ENCODE data around the gene LRRTM4. TPM values are rescaled to one million over a fixed set of nuclear protein-coding genes. Genes with fewer than 3 reads are reported as not detected.

Gene LRRTM4
- total and polyA plus RNA-seq, 2 experiments from 2014 or later, result not detected

GRCh38 chr2:77434880-77435279, 87.3 kb downstream of the LRRTM4 start:
- H3F3A ChIP-seq (ENCODE audit: insufficient read depth), result no peaks in the 10 kb centered on the region
- H3K9me2 ChIP-seq (ENCODE audit: insufficient read depth), result no peaks in the 10 kb centered on the region
- H3K79me2 ChIP-seq (ENCODE audit: insufficient read depth), result no peaks in the 10 kb centered on the region
- no peak for TF ChIP-seq EZH2phosphoT487 (IDR thresholded peaks at IDR 0.05; ENCODE audit: insufficient read depth, low read depth)
- TF ChIP-seq EZH2 (IDR thresholded peaks at IDR 0.05; ENCODE audit: insufficient read depth, poor library complexity, severe bottlenecking), result no peak
- H2AFZ ChIP-seq, result no peak overlapping the region
- H3K4me3 ChIP-seq, result no peak overlapping the region
- in situ Hi-C loops (cut with MboI), result no loop called here
- H3K9me3 ChIP-seq (ENCODE audit: low read depth), result no peaks in the 10 kb centered on the region
- no peaks in the 10 kb centered on the region for H4K20me1 ChIP-seq (ENCODE audit: insufficient read depth)
- DNase-seq, result no peak
- no peak overlapping the region for H3K27ac ChIP-seq
- no peak overlapping the region for H3K9ac ChIP-seq
- H3K4me2 ChIP-seq (ENCODE audit: unreplicated experiment), result no peak overlapping the region
- H3K36me3 ChIP-seq (ENCODE audit: low read depth), result no peaks in the 10 kb centered on the region
- no peaks in the 10 kb centered on the region for H3K4me1 ChIP-seq (ENCODE audit: insufficient read depth)
- H3K27me3 ChIP-seq (replicated peaks; ENCODE audit: insufficient read depth), result no peaks in the 10 kb centered on the region

DNA sequence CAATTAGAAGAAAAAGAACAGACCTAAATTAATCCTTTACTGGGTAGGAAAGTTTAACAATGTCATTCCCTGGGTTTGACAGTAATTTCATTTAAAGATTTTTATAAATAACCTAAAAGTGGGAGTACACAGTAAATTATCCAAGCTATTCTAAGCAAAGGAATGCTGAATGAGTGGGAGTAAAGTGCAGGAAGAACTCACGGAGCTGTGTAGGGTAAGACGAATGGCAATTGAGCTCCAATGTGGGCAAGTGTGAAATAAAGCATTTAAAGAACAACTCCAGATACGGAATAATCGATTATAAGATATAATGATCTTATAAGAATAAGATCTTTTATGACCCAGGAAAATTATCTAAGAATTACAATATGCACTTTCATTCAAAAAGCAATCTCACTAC, 93.2 kb downstream of the LRRTM4 start:
- no peak overlapping the region for H3K27ac ChIP-seq
- H3K79me2 ChIP-seq (ENCODE audit: insufficient read depth), result no peaks in the 10 kb centered on the region
- H3F3A ChIP-seq (ENCODE audit: insufficient read depth), result no peaks in the 10 kb centered on the region
- 15 to 19% methylated on average over 4 of the region's 4 CpGs for WGBS, 2 experiments (ENCODE audit: low coverage in 1 of 2, low lambda C conversion rate in 2 of 2, missing lambda C conversion rate in 2 of 2)
- in situ Hi-C loops (cut with MboI), result no loop called here
- H3K4me2 ChIP-seq (ENCODE audit: unreplicated experiment), result no peak overlapping the region
- DNase-seq, result no peak
- no peak overlapping the region for H3K9ac ChIP-seq
- H3K9me2 ChIP-seq (ENCODE audit: insufficient read depth), result no peaks in the 10 kb centered on the region
- no peaks in the 10 kb centered on the region for H3K4me1 ChIP-seq (ENCODE audit: insufficient read depth)
- TF ChIP-seq EZH2phosphoT487 (IDR thresholded peaks at IDR 0.05; ENCODE audit: insufficient read depth, low read depth) (no peak), EZH2 (IDR thresholded peaks at IDR 0.05; ENCODE audit: insufficient read depth, poor library complexity, severe bottlenecking) (no peak)
- no peaks in the 10 kb centered on the region for H3K36me3 ChIP-seq (ENCODE audit: low read depth)
- no peak overlapping the region for H2AFZ ChIP-seq
- no peaks in the 10 kb centered on the region for H3K27me3 ChIP-seq (replicated peaks; ENCODE audit: insufficient read depth)
- no peaks in the 10 kb centered on the region for H4K20me1 ChIP-seq (ENCODE audit: insufficient read depth)
- no peak overlapping the region for H3K4me3 ChIP-seq
- H3K9me3 ChIP-seq (ENCODE audit: low read depth), result no peaks in the 10 kb centered on the region

GRCh38 chr2:77421971-77422370, 100.2 kb downstream of the LRRTM4 start:
- Histone ChIP-seq H3K27ac (no peak overlapping the region), H3K4me1 (ENCODE audit: insufficient read depth) (no peaks in the 10 kb centered on the region), H4K20me1 (ENCODE audit: insufficient read depth) (no peaks in the 10 kb centered on the region), H3K9me3 (ENCODE audit: low read depth) (no peaks in the 10 kb centered on the region), H3K4me2 (ENCODE audit: unreplicated experiment) (no peak overlapping the region), H3F3A (ENCODE audit: insufficient read depth) (no peaks in the 10 kb centered on the region), H3K9me2 (ENCODE audit: insufficient read depth) (no peaks in the 10 kb centered on the region), H3K4me3 (no peak overlapping the region), H2AFZ (no peak overlapping the region), H3K27me3 (replicated peaks; ENCODE audit: insufficient read depth) (no peaks in the 10 kb centered on the region), H3K79me2 (ENCODE audit: insufficient read depth) (no peaks in the 10 kb centered on the region), H3K9ac (no peak overlapping the region), H3K36me3 (ENCODE audit: low read depth) (no peaks in the 10 kb centered on the region)
- in situ Hi-C loops (cut with MboI), result no loop called here
- 59 to 65% methylated on average over 4 of the region's 4 CpGs for WGBS, 2 experiments (ENCODE audit: low coverage in 1 of 2, low lambda C conversion rate in 2 of 2, missing lambda C conversion rate in 2 of 2)
- DNase-seq, result no peak
- TF ChIP-seq EZH2phosphoT487 (IDR thresholded peaks at IDR 0.05; ENCODE audit: insufficient read depth, low read depth) (no peak), EZH2 (IDR thresholded peaks at IDR 0.05; ENCODE audit: insufficient read depth, poor library complexity, severe bottlenecking) (no peak)

DNA sequence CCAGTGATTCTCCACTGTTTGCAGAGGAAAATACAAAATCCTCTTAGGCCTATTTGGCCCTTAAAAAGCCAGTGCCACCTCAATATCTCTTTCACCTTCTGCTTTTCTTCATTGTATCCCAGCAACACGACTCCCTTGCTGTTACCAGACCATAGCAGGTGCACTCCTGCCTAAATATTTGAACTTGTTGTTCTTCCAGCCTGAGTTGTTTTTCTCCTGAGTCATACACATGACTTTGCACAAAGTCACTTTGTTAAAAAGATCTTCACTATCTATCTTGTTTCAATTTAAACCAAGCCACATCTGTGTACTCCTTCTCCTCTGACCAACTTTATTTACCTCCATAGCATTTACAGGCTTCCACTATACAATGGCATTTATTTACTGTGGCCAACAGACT, 103.6 kb downstream of the LRRTM4 start:
- DNase-seq, result no peak
- no peak overlapping the region for H3K4me3 ChIP-seq
- no peak overlapping the region for H2AFZ ChIP-seq
- H3K9me3 ChIP-seq (ENCODE audit: low read depth), result no peaks in the 10 kb centered on the region
- H3F3A ChIP-seq (ENCODE audit: insufficient read depth), result no peaks in the 10 kb centered on the region
- TF ChIP-seq EZH2 (IDR thresholded peaks at IDR 0.05; ENCODE audit: insufficient read depth, poor library complexity, severe bottlenecking), result no peak
- no peaks in the 10 kb centered on the region for H3K4me1 ChIP-seq (ENCODE audit: insufficient read depth)
- H3K36me3 ChIP-seq (ENCODE audit: low read depth), result no peaks in the 10 kb centered on the region
- H3K27me3 ChIP-seq (replicated peaks; ENCODE audit: insufficient read depth), result no peaks in the 10 kb centered on the region
- no peak overlapping the region for H3K4me2 ChIP-seq (ENCODE audit: unreplicated experiment)
- WGBS, 2 experiments (ENCODE audit: low coverage in 1 of 2, low lambda C conversion rate in 2 of 2, missing lambda C conversion rate in 2 of 2), result 0 to 6% methylated on average over 1 of the region's 1 CpG
- H3K9me2 ChIP-seq (ENCODE audit: insufficient read depth), result no peaks in the 10 kb centered on the region
- H3K27ac ChIP-seq, result no peak overlapping the region
- no peaks in the 10 kb centered on the region for H3K79me2 ChIP-seq (ENCODE audit: insufficient read depth)
- in situ Hi-C loops (cut with MboI), result no loop called here
- H3K9ac ChIP-seq, result no peak overlapping the region
- no peaks in the 10 kb centered on the region for H4K20me1 ChIP-seq (ENCODE audit: insufficient read depth)

DNA sequence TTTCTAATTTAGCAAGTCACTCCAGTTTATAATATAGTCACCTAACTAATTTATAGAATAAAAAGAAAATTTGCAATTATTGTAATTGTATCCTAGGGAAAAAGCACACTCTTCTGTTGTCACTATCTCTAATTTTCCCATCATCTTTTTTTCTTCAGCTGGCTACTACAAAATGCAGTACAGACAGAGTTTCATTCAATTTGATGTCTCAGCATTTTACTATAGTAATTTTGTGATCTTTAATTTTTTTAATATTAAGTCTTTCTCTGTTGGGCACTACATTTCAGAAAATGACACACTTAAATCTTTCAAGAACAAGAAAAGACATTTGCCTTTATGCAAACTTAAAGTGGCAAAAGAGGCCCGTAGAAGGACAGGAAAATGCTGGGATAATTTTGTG, 118.0 kb downstream of the LRRTM4 start:
- 9 to 14% methylated on average over 1 of the region's 1 CpG for WGBS, 2 experiments (ENCODE audit: low coverage in 1 of 2, low lambda C conversion rate in 2 of 2, missing lambda C conversion rate in 2 of 2)
- Histone ChIP-seq H3K9me3 (ENCODE audit: low read depth) (no peaks in the 10 kb centered on the region), H3K4me3 (no peak overlapping the region), H4K20me1 (ENCODE audit: insufficient read depth) (no peaks in the 10 kb centered on the region), H3K27ac (no peak overlapping the region), H3K9ac (no peak overlapping the region), H2AFZ (no peak overlapping the region), H3K4me2 (ENCODE audit: unreplicated experiment) (no peak overlapping the region), H3K9me2 (ENCODE audit: insufficient read depth) (no peaks in the 10 kb centered on the region), H3K27me3 (replicated peaks; ENCODE audit: insufficient read depth) (no peaks in the 10 kb centered on the region), H3K79me2 (ENCODE audit: insufficient read depth) (no peaks in the 10 kb centered on the region), H3F3A (ENCODE audit: insufficient read depth) (no peaks in the 10 kb centered on the region), H3K4me1 (ENCODE audit: insufficient read depth) (no peaks in the 10 kb centered on the region), H3K36me3 (ENCODE audit: low read depth) (no peaks in the 10 kb centered on the region)
- DNase-seq, result no peak
- in situ Hi-C loops (cut with MboI), result no loop called here
- TF ChIP-seq EZH2phosphoT487 (IDR thresholded peaks at IDR 0.05; ENCODE audit: insufficient read depth, low read depth), result no peak
- TF ChIP-seq EZH2 (IDR thresholded peaks at IDR 0.05; ENCODE audit: insufficient read depth, poor library complexity, severe bottlenecking), result no peak

Measured in GM23248 (cell line).